Measurements from ENCODE around the gene KIF12. TPM values are rescaled to one million over a fixed set of nuclear protein-coding genes. Genes with fewer than 3 reads are reported as not detected.
A peak's percentile ranks its signal among the peaks of the same experiment; 100 is the strongest.

KIF12 gene
- total RNA-seq, result under 1 TPM in 2 of 10 donors, not detected in 8; 0.13 to 0.45 TPM
- not detected for polyA plus RNA-seq
- long read RNA-seq, donor 1, partial matches to known transcripts, result 0 of 1 reads
- long read RNA-seq, donor 1, other reads (novel, unspliced or antisense), result 1 of 1 reads
- long read RNA-seq, donor 2, result 0 reads
- long read RNA-seq, donor 3, result 0 reads

DNA sequence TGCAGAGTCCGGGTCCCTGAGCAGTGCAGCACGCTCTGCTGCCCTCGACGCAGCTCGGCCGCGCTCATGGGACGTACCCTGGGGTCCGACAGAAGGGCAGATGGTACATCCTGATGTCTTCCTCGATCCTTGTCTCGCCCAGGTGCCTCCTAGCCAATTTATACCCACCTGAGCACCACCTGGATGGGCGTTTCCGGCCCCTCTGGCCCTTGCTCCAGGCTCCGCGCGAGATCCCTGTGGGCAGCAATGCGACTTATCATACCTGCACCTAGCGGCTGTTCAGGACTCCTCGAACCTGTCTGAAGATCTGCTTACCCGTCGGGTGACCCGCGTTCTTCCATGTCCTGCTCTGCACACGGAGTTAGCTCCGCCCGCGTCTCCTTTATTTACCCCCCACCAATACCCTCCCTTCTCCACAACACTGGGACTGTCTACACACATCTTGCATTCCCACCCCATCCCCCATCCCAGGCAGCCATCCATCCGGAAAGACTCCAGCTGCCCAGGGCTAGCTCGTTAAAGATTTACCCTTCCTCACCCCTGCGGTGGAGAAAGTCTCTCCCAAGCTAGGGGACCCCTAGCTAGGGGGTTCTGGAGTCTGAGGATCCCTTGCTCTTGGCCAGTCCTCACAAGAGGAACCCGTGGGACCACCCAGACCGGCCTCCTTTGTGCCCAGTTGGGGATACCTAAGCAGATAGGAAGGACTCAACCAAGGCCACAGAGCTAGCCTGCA lies at the start of gene KIF12:
KIF12 (minus strand) TSS at position 357 of the 733 bp plus-strand sequence; CDS start at position 341, 16 bp downstream.
- intact Hi-C loops (cut with DNase I), result loop anchor here in 1 of 10 donors (5.0 kb wide), 1 partner anchor 183 kb away; no protein-coding TSS in a partner anchor
- H3K9me3 ChIP-seq, result peaks cover 0 to 14% (median 0%) of the 10 kb centered on the region in 11 donors
- peak in 5 of 8 donors; percentile 12 to 45 (median 21) for ATAC-seq
- H3K27me3 ChIP-seq, result peaks cover 4 to 47% (median 40%) of the 10 kb centered on the region in 7 donors
- TF ChIP-seq, protein P1, sequence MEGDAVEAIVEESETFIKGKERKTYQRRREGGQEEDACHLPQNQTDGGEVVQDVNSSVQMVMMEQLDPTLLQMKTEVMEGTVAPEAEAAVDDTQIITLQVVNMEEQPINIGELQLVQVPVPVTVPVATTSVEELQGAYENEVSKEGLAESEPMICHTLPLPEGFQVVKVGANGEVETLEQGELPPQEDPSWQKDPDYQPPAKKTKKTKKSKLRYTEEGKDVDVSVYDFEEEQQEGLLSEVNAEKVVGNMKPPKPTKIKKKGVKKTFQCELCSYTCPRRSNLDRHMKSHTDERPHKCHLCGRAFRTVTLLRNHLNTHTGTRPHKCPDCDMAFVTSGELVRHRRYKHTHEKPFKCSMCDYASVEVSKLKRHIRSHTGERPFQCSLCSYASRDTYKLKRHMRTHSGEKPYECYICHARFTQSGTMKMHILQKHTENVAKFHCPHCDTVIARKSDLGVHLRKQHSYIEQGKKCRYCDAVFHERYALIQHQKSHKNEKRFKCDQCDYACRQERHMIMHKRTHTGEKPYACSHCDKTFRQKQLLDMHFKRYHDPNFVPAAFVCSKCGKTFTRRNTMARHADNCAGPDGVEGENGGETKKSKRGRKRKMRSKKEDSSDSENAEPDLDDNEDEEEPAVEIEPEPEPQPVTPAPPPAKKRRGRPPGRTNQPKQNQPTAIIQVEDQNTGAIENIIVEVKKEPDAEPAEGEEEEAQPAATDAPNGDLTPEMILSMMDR (IDR thresholded peaks at IDR 0.05), result no peak
- no peak for DNase-seq
- WGBS, 2 donors, result 19 to 26% methylated on average over 31 to 32 of the region's 32 CpGs
- no peaks in the 10 kb centered on the region for H3K36me3 ChIP-seq
- peaks cover 0 to 16% (median 7%) of the 10 kb centered on the region in 9 donors for H3K4me1 ChIP-seq
- peak within 1 kb of the TSS in 9 of 10 donors; percentile 35 to 55 (median 46) for H3K4me3 ChIP-seq
- no peak within 1 kb of the TSS for H3K27ac ChIP-seq

- TF ChIP-seq, protein P1 (IDR thresholded peaks at IDR 0.05), result no peak
- Histone ChIP-seq H3K4me3 (no peak overlapping the region), H3K4me1 (peaks cover 2 to 13% (median 8%) of the 10 kb centered on the region in 9 donors), H3K27ac (no peak overlapping the region), H3K27me3 (peaks cover 0 to 18% (median under 1%) of the 10 kb centered on the region in 7 donors), H3K36me3 (no peaks in the 10 kb centered on the region), H3K9me3 (no peaks in the 10 kb centered on the region)
- 88 to 89% methylated on average over 6 of the region's 6 CpGs for WGBS, 2 donors
- ATAC-seq, result no peak
- intact Hi-C loops (cut with DNase I), result loop anchor here in 1 of 10 donors (2.0 kb wide), 1 partner anchor 34 kb away; no protein-coding TSS in a partner anchor
- no peak for DNase-seq
These were observed 47.6 kb upstream of the KIF12 start for GRCh38 chr9:114146735-114147134.

- TF ChIP-seq, protein P1 (IDR thresholded peaks at IDR 0.05), result no peak
- no peak for ATAC-seq
- DNase-seq, result no peak
- Histone ChIP-seq H3K9me3 (no peaks in the 10 kb centered on the region), H3K27ac (no peak overlapping the region), H3K4me1 (peaks cover 7 to 41% (median 27%) of the 10 kb centered on the region in 9 donors), H3K27me3 (no peaks in the 10 kb centered on the region), H3K4me3 (no peak overlapping the region), H3K36me3 (no peaks in the 10 kb centered on the region)
- WGBS, 2 donors, result 95 to 97% methylated on average over 5 of the region's 5 CpGs
- intact Hi-C loops (cut with DNase I), result no loop called here
These were observed 44.1 kb upstream of the KIF12 start for GRCh38 chr9:114143234-114143633.

- H3K27me3 ChIP-seq, result no peaks in the 10 kb centered on the region
- intact Hi-C loops (cut with DNase I), result no loop called here
- H3K36me3 ChIP-seq, result no peaks in the 10 kb centered on the region
- H3K27ac ChIP-seq, result peak overlapping the region in 4 of 10 donors; percentile 26 to 68 (median 49)
- peak in 7 of 8 donors; percentile 19 to 53 (median 29) for ATAC-seq
- H3K4me1 ChIP-seq, result peaks cover 7 to 41% (median 27%) of the 10 kb centered on the region in 9 donors
- peak in 1 of 2 donors; percentile 28 for DNase-seq
- TF ChIP-seq, protein P1 (IDR thresholded peaks at IDR 0.05), result no peak
- H3K4me3 ChIP-seq, result no peak overlapping the region
- H3K9me3 ChIP-seq, result no peaks in the 10 kb centered on the region
- 22 to 25% methylated on average over 7 of the region's 7 CpGs for WGBS, 2 donors
These were observed 42.7 kb upstream of the KIF12 start for GRCh38 chr9:114141553-114142402.

Measured in heart right ventricle (tissue), 16 donors.